HG02678 (cell line): ENCODE results near the gene WDR64.
A peak's percentile ranks its signal among the peaks of the same experiment; 100 is the strongest.
"Not testable (repeated sequence)": the region's sequence is repeated elsewhere in the genome, so short reads cannot be mapped to it uniquely, and the experiment has no call there.

Experiments used
- ATAC-seq: cut with Tn5 transposase; IDR thresholded peaks from one replicate; pipeline ENCODE4 v1.9.1; 2021; ENCODE audit warnings: mild to moderate bottlenecking, moderate library complexity; ENCODE audit not compliant: unreplicated experiment

WDR64 gene

DNA sequence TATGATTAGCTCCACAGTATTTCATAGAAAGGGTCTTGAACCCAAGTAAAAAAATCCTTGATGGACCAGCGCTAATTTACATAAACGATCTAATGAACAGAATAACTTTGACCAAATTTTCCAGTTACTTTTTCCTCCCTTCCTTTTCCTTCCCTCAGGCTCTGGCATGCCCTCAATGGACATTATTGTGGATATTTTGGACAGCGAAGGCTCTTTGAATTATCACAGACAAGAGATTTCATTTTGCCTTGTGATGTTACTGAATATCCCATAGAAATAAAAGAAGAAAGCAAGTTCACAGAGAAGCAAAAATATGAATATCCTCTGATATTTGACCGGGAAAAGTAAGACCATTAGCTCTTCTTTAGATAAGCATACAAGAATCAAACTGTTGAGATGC, 135.6 kb downstream of the WDR64 start:
- no peak for ATAC-seq

DNA sequence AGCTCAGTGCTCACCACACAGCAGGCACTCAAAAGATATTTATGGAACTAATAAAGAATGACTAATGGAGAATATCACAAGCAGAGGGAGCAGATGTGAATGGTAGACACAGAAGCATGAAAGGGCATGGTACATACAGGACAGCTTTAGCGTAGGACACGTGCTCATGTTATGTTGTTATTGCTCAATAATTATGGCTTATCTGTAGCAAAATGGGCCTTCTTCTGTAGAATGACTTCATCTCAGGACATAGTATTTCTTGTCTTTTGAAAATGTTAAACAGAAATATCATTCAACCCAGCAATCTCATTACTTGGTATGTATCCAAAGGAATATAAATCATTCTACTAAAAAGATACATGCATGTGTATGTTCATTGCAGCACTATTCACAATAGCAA, 137.0 kb downstream of the WDR64 start:
- no peak for ATAC-seq

DNA sequence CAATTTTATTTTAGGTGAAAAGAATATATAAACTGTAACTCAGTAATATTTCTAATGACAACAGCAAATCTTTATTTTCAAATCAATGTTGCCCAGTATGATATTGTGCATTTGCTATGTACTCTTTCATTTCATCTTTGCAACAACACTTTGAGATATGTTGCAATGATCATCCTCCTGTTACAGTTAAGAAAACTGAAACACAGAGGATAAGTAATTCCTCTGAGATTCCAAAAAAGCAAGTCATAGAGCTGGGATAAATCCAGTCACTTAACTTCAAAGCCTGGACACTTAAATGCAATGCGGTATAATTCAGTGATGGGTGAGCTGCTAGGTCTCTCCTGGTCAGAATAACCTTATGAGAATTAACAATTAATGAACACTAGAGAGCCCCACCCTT, 147.3 kb downstream of the WDR64 start:
- ATAC-seq = no peak

DNA sequence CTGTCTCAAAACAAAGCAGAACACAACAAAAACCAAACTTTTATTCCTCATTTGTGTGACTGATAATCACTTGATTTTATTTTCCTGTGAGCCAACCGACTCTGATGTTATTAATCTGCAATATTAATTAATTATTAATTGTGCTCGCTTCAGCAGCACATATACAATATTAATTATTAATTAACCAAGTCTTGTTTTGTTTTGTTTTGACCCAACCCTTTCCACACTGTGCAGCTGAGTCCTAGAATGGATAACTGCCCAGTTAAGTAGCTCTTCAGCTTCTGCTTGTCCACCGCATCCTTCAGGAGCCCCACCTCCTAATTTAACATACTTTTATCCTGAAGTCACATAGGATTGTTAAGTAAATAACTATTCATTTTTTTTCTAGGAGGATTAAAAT, 148.6 kb downstream of the WDR64 start:
- ATAC-seq = no peak

DNA sequence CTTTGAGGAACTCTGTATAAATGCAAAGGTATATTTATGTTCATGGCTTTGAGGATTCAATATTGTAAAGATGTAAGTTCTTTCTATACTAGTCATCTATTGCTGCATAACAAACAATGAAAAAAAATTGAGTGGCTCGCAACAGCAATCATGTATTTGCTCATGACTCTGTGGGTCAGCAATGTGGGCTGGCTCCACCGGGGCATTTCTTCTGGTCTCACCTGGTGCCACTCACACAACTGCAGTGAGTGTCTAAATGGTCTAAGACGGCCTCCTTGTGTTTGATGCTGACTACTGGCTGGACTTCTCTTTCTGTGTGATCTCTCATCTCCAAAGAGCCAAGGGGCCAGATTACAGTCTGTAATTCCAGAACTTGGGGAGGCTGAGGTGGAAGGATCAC, 150.8 kb downstream of the WDR64 start:
- ATAC-seq = no peak

DNA sequence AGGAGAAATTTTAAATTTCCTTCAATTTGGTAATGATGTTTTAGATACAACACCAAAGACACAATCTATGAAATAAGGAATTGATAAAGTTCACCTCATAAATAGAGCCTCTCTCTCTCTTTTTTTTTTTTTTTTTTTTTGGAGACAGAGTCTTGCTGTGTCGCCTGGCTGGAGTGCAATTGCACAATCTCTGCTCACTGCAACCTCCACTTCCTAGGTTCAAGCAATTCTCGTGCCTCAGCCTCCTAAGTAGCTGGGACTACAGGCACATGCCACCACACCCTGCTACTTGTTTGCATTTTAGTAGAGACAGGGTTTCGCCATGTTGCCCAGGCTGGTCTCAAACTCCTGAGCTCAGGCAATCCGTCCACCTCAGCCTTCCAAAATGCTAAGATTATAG, 152.6 kb downstream of the WDR64 start:
- ATAC-seq = not testable (repeated sequence)

DNA sequence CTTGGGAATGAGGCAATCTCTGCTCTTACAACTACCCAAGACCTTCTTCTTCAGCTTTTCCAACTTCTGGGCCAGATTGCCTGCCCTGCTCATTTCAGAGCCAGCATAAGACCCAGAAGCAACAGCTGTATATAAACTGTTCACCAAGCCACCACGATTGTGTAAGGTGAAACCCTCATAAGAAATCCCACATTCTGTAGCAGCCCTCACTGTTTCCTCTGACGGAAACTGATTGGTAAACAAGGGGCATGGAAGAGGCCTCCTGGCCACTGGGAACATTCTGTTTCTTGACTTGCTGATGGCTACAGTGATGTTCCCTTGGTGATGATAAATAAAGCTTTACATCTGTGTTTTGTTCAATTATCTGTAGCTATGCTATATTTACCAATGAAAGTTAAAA, 156.2 kb downstream of the WDR64 start:
- ATAC-seq = no peak

DNA sequence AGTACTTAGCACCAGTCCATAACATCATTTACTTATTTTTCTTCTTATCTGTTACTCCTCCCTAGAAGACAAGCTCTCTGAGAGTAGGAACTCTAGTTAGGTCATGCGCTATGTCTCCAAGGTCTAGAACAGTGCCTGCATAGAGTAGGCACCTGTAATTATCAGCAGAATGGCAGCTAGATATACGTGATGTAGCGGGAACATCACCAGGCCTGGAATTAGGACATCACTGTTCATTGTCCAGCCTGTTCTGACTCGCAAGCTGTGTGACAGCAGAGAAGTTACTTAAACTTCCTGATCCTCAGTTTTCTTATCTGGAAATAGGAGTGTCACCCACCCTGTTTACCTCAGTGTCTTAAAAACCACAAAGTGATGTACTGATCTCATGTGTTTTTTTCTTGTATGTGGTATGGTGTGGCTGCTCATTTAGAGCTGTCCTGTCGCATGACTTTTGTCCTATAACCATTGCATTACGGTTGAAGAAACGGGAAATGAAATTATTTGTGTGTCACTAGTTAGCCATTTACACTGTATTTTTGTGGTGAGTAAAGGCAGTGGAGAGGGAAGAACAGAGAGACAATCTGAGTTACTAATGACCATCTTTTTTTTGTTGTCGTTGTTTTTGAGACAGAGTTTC, 158.8 kb downstream of the WDR64 start:
- ATAC-seq = peak; percentile 76

DNA sequence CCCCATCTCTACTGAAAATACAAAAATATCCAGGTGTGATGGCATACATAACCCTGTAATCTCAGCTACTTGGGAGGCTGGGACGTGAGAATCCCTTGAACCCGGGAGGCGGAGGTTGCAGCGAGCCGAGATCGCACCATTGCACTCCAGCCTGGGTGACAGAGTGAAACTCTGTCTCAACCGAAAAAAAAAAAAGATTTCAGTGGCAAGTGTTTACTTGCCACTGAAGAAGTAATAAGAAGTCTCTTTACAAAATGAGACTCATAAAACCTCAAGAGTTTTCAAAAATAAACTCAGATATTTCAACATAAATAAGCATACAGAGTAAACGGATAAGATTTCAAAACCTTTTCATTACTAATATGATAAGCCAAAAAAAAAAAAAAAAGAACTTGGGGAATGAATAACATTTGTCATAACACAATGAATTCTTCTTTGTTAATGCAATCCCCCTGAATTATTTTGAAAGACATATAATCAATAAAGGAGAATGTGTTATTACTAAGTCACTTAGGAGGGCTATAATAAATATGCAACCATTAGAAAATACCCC, 161.8 kb downstream of the WDR64 start:
- ATAC-seq = no peak

DNA sequence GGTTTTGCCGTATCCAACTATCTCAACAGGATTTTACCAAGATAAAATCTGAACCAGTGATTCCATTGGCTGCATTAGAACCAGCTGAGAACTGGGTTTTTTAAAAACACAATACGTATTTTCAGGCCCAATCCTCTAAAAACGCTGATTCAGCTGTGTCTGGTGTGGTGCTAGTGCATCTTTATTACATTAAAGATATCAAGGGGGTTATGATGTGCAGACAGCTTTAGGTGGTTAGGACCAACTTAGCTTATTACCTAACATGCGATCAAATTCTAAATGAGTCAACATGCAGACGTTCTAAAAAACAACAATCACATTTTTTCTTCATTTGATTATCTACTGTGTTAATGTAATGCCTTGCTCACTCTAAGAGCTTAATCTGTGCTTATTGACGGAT, 163.9 kb downstream of the WDR64 start:
- no peak for ATAC-seq

DNA sequence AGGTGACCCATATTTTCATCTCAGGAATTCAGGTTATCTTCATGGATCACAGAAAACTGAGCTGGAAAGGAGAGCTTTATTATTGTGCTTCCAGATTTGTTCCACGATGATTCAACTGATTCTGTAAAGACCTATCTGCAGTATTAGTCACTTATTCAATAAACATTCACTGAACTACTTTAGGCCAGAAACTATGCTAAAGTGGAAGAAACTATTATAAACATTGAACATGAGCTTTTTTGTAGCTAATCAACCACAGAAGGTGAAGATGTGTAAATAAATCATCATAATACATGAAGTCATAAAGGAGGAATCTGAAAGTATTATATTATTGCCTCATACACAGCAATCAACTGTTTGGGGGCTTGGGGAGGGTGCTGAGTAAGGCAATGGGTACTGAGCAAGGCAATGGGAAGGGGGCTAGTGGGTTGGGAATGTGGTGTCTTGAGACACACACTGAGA, 165.3 kb downstream of the WDR64 start:
- no peak for ATAC-seq

DNA sequence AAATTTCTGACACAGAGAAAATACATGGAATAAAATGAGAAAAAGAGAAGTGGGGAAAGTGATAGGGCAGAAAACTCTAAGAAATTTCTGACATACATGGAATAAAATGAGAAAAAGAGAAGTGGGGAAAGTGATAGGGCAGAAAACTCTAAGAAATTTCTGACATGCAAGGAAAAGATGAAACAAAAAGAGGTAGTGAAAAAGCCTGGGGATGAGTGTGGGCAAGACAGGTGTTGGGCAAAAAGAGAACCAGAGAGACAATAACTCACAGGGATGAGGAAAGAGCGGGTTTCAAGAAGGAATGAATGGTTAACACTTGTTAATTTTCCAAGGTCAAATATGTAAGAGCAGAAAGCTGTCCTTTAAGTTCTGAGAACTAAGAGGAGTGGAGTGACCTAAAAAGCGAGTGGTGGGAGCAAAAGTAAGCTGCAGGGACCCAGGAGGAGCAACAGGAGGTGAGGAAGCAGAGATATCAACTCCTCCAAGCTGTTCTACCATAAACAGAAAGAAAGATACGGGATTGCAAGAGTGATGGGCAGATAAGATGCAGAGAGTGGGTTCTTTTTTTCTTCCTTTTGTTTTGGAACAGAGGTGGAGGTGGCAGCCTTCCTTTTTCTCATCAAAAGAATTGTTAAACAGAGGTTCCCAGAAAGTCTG, 166.0 kb downstream of the WDR64 start:
- ATAC-seq = no peak

DNA sequence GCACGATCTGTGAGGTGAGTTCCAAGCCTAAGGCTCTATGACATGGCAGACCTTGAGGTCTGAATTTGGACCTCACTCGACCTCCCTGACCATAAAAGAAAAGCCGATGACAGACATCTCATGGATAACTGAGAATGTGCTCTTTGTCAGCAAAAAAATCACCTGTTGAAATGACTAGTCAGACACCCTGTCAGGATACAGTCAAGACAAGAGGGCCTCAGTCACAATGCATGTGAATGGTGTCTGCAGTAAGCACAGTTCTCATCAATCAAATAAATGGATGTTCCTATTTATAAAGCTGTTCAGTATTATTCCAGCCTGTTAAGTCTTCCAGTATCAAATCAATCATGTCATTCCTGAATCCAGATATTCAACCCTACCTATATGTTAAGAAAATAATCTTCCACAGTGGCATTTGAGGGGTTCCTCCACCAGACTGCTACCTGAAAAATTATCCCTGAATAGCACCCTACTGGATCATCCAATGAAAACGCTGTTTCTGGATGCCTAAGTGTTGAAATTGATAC, 167.3 kb downstream of the WDR64 start:
- no peak for ATAC-seq

DNA sequence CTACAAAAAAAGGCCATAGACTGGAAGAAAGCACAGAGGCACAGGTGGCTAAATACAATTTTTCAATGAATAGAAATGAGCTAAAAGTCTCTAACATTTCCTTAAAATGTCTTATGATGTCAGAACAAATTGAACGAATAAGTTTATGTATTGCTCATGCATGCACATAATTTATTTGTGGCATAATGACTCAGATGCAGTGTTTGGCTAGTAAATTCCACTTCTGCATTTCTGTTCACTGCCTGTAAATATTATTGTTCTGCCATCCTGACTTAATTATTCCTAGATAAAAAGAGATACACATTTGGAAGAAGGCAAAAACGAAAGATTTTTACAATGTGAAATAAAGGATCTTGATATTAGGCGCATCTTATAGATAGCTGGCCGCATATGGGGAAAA, 169.3 kb downstream of the WDR64 start:
- no peak for ATAC-seq

DNA sequence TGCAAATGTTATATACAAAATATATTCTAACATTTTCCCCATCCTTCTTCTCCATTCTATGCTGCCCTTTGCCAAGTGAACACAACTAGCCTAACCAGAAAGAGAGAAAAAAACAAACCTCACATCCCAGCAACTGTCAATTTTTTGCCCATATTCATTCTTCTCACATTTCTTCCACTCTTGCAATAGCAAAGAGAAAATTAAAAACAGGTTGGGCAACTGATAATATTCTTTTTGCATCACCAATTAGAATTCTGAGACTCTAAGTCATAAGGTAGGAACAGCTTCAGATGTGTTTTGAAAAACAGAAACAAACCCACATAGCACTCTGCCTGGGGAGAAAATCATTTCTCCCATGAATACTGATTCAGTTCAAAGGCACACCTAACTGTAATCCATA, 170.8 kb downstream of the WDR64 start:
- ATAC-seq = no peak

DNA sequence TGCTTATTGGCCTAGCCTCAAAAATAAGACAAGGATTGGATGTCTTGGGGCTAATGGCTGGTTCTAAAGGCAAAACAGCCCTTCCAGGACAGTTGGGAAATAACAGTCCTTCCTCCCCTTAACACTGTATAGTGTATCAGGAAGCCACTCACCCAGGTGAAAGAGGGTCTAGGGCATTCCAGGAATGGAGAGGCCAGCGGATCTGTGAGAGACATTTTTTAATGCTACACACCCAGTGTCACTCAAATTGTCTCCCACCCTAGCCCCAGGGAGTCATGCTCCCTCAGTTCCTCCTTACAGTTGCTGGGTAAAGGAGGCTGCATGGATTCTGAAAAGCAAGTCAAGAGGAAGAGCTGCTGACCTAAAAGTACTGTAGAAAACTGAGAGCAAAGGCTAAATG, 171.8 kb downstream of the WDR64 start:
- no peak for ATAC-seq

DNA sequence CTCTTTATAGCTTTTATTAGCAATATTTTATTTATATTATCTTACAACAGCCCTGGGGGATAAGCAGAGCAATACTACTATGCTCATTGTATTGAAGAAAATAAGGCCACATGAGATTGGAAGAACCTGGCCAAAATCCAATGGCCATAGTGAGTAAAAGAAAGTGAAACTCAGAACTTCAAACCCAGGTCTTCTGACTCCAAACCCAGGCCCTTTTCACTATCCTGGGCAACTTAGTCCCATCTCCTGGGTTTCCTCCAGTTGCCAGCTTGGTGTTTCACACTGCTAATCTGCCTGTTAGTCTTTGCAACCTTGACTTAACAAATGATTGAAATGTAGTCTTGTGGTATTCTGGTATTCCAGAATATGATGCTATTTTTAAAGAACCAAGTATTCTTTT, 173.5 kb downstream of the WDR64 start:
- no peak for ATAC-seq

DNA sequence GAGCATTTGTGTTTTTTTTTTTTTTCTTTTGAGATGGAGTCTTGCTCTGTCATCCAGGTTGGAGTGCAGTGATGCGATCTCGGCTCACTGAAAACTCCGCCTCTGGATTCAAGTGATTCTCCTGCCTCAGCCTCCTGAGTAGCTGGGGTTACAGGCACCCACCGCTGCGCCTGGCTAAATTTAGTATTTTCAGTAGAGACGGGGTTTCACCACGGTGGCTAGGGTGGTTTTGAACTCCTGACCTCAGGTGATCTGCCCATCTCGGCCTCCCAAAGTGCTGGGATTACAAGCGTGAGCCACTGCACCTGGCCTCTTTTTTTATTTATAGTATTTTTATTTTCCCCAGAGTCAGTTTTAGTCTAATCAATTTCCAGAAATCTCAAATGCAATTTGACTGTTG, 174.5 kb downstream of the WDR64 start:
- ATAC-seq = not testable (repeated sequence)

DNA sequence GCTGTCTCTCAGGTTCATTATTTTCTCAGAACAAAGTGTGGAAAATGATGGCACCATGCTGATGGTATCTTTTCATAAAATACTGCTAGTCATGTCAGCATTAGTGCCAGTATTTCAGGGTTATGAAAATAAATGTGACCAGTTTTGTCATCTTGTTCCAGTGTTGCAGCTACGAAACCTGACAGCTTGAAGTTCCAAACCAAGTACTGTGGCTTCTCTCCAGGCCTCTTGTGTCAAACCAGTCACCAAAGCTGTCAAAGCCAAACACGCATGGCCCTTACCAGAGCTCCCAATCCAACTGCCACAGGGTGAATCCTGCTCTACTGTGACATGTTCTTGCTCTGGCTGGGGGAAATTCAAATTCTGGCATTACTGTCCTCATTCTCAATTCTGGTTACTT, 175.2 kb downstream of the WDR64 start:
- ATAC-seq = no peak

DNA sequence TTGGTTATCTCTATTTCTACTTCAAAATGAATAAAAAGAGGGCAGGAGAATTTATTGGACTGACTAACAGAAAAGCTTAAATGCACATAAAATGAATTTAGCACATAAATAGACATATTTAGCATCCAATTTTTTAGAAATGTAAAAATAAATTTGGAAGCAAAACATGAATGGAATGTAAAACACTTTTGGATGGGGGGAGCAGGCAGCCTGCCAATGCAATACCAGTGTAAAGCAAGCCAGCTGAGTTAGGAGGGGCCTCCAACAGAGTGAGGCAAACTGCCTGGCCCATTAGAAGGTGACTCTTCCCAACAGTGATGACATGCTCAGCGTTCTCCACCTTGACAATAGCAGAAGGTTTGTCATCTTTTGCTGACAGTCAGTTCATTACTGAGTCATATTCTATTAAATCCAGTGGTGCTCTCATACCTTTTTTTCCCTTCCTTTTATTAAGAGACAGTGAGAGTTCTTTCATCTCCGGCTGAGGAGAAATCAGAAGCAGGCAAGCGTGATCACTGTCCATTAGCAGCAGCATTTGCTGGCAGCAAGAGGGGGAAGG, 176.5 kb downstream of the WDR64 start:
- no peak for ATAC-seq

DNA sequence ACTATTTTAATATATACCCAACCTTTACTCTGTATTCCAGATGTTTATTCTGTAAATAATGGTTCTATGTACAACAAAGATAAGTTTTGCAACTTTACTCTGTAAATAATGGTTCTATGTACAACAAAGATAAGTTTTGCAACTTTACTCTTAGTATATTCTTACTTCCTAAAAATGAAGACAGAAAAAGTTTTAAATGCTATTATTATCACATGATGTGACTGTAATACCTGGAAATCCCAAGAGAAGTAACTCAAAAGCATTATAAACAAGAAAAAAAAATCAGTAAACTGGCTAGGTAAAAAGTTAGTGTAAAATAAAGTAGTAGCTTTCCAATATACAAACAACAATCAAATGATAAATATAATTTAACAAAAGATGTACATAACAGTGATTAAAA, 177.4 kb downstream of the WDR64 start:
- ATAC-seq = no peak

DNA sequence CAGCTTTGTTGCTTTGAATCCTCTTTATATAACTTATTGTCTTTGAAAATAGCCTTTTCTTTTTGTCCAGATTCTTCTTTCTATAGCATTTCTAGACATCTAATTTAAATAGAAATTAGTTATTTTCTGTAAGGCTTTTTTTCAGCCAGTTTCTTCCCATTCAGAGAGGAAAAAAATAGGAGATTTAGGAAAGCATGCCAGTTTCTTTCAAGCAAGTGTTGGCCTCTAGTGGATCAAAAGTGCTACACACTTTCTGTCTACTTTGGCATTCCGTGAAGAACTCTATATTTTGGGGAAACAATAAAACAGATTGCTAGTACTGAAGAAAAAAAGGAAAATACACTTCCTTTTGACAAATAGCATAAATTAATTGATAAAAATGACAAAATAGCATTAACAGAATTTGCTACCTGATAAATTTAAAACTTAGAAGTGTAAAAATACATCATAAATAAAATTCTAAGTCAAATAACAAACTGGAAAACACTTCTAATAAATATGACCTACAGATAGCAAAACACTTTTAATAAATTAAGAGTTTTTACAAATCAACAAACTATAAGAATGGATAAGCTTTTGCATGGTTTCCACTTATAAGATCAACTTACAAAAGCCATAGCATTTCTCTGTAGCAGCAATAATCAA, 182.8 kb downstream of the WDR64 start:
- ATAC-seq = no peak
